ENCODE data around the gene TRPT1.
"Not testable (repeated sequence)": the region's sequence is repeated elsewhere in the genome, so short reads cannot be mapped to it uniquely, and the experiment has no call there.

The TRPT1 gene

GRCh38 chr11:64258946-64259532 is 33.1 kb upstream of the TRPT1 start:
- DNase-seq (ENCODE audit: low read depth in 3 of 3) = no peak

- DNase-seq (ENCODE audit: low read depth in 3 of 3) = no peak
Measured at GRCh38 chr11:64258356-64258755, 32.4 kb upstream of the TRPT1 start.

GRCh38 chr11:64256300-64256699 is 30.3 kb upstream of the TRPT1 start:
- no peak for DNase-seq (ENCODE audit: low read depth in 3 of 3)

GRCh38 chr11:64255135-64256128 is 29.4 kb upstream of the TRPT1 start:
- DNase-seq (ENCODE audit: low read depth in 3 of 3) = no peak

- no peak for DNase-seq (ENCODE audit: low read depth in 3 of 3)
Measured at GRCh38 chr11:64254326-64254725, 28.3 kb upstream of the TRPT1 start.

GRCh38 chr11:64253481-64253880 is 27.5 kb upstream of the TRPT1 start:
- no peak for DNase-seq (ENCODE audit: low read depth in 3 of 3)

GRCh38 chr11:64253043-64253442 is 27.1 kb upstream of the TRPT1 start:
- DNase-seq (ENCODE audit: low read depth in 3 of 3) = no peak

GRCh38 chr11:64252003-64252872 is 26.3 kb upstream of the TRPT1 start:
- DNase-seq (ENCODE audit: low read depth in 3 of 3) = no peak

- no peak for DNase-seq (ENCODE audit: low read depth in 3 of 3)
Measured at GRCh38 chr11:64251753-64252002, 25.7 kb upstream of the TRPT1 start.

- peak in 1 of 3 donors; percentile 54 for DNase-seq (ENCODE audit: low read depth in 3 of 3)
Measured at GRCh38 chr11:64251016-64251752, 25.2 kb upstream of the TRPT1 start, which contains the start of gene PLCB3. Gene PLCB3, plus strand, starts transcription at chr11:64251530. Its CDS starts 120 bp downstream, at chr11:64251650.

GRCh38 chr11:64250415-64251015 is 24.5 kb upstream of the TRPT1 start:
- DNase-seq (ENCODE audit: low read depth in 3 of 3) = no peak

- no peak for DNase-seq (ENCODE audit: low read depth in 3 of 3)
Measured at GRCh38 chr11:64249563-64250414, 23.8 kb upstream of the TRPT1 start.

- no peak for DNase-seq (ENCODE audit: low read depth in 3 of 3)
Measured at GRCh38 chr11:64249038-64249437, 23.1 kb upstream of the TRPT1 start.

- no peak for DNase-seq (ENCODE audit: low read depth in 3 of 3)
Measured at GRCh38 chr11:64248578-64248977, 22.6 kb upstream of the TRPT1 start.

GRCh38 chr11:64247729-64248531 is 21.9 kb upstream of the TRPT1 start:
- no peak for DNase-seq (ENCODE audit: low read depth in 3 of 3)

- peak; percentile 59 to 85 (median 60) for DNase-seq (ENCODE audit: low read depth in 3 of 3)
Measured at GRCh38 chr11:64246871-64247728, 21.1 kb upstream of the TRPT1 start, which contains the start of gene PPP1R14B. Gene PPP1R14B, minus strand, starts transcription at chr11:64246943. Its CDS starts 270 bp downstream, at chr11:64246673.

GRCh38 chr11:64246621-64246870 is 20.6 kb upstream of the TRPT1 start:
- not testable (repeated sequence) for DNase-seq (ENCODE audit: low read depth in 3 of 3)

- DNase-seq (ENCODE audit: low read depth in 3 of 3) = peak; percentile 61 to 77 (median 71)
Measured at GRCh38 chr11:64245797-64246620, 20.0 kb upstream of the TRPT1 start.
